Measurements from ENCODE around the gene NRARP.
"Not testable (repeated sequence)": the region's sequence is repeated elsewhere in the genome, so short reads cannot be mapped to it uniquely, and the experiment has no call there.

NRARP gene

DNA sequence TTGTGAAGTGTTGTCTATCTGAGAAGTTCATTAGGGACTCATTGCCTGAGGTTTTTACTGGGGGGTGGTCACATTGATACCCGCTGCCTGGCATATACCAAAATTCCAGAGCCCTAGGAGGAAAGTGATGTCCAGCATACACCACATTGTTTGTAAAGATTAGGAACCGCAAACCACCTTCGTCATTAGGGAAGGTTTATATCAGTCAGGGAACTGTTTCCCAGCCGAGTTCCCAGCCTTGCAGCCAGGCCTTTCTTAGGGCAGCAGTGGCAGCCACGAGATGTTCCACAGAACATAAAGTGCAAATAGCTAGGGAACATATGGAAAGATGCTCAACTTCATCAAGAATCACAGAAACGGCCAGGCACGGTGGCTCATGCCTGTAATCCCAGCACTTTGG is 40.4 kb upstream of the NRARP start:
- H4K5ac ChIP-seq (ENCODE audit: low read length): no peak overlapping the region
- no peak overlapping the region for H2BK15ac ChIP-seq (replicated peaks; ENCODE audit: low read depth)
- no peak overlapping the region for H3K23ac ChIP-seq (ENCODE audit: low read length)
- no peaks in the 10 kb centered on the region for H3K27me3 ChIP-seq (ENCODE audit: insufficient read depth, low read length, poor library complexity)
- H2AK5ac ChIP-seq (ENCODE audit: low read length): no peak overlapping the region
- no peak for DNase-seq
- H3K9ac ChIP-seq (ENCODE audit: low read length): no peak overlapping the region
- no peak overlapping the region for H2BK5ac ChIP-seq (ENCODE audit: low read length)
- H3K79me2 ChIP-seq (ENCODE audit: control insufficient read depth, insufficient read depth, low read length): no peaks in the 10 kb centered on the region
- no CpG with 5 or more reads among the region's 7 CpGs for WGBS (ENCODE audit: extremely low coverage, insufficient coverage, low lambda C conversion rate)
- no peaks in the 10 kb centered on the region for H3K36me3 ChIP-seq (ENCODE audit: control insufficient read depth, insufficient read depth, low read length)
- H2BK120ac ChIP-seq (ENCODE audit: low read depth, low read length): no peak overlapping the region
- no peaks in the 10 kb centered on the region for H3K4me1 ChIP-seq (ENCODE audit: control insufficient read depth, low read depth, low read length)
- H3K79me1 ChIP-seq (ENCODE audit: low read length): no peaks in the 10 kb centered on the region
- no peak overlapping the region for H3K4me2 ChIP-seq (ENCODE audit: low read length)
- H3K18ac ChIP-seq (ENCODE audit: low read length): no peak overlapping the region
- H3K4me3 ChIP-seq (ENCODE audit: low read length): no peak overlapping the region
- H4K8ac ChIP-seq (ENCODE audit: low read depth, low read length): no peak overlapping the region
- no peak overlapping the region for H3K27ac ChIP-seq (ENCODE audit: low read depth, low read length)
- no peak overlapping the region for H3K56ac ChIP-seq (ENCODE audit: low read length)
- no peak overlapping the region for H3K4ac ChIP-seq (ENCODE audit: low read depth, low read length)

DNA sequence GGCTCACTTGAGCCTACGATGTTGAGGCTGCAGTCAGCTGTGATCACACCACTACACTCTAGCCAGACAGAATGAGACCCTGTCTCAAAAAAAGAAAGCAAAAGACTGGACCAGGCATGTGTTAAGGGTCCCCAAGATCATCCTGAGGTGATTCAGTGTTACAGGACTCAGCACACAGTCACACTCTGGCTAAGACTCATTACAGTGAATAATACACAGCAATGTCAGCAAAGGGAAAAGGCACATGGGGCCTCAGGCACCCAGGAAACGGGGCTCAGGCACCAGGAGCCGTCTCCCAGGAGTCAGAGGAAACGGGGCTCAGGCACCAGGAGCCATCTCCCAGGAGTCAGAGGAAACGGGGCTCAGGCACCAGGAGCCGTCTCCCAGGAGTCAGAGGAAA is 39.2 kb upstream of the NRARP start:
- no peak overlapping the region for H2AK5ac ChIP-seq (ENCODE audit: low read length)
- H3K79me1 ChIP-seq (ENCODE audit: low read length): no peaks in the 10 kb centered on the region
- no CpG with 5 or more reads among the region's 6 CpGs for WGBS (ENCODE audit: extremely low coverage, insufficient coverage, low lambda C conversion rate)
- H3K36me3 ChIP-seq (ENCODE audit: control insufficient read depth, insufficient read depth, low read length): no peaks in the 10 kb centered on the region
- no peak overlapping the region for H3K9ac ChIP-seq (ENCODE audit: low read length)
- no peak overlapping the region for H2BK120ac ChIP-seq (ENCODE audit: low read depth, low read length)
- no peaks in the 10 kb centered on the region for H3K4me1 ChIP-seq (ENCODE audit: control insufficient read depth, low read depth, low read length)
- H3K27ac ChIP-seq (ENCODE audit: low read depth, low read length): no peak overlapping the region
- H3K4ac ChIP-seq (ENCODE audit: low read depth, low read length): no peak overlapping the region
- no peak overlapping the region for H3K18ac ChIP-seq (ENCODE audit: low read length)
- H3K4me2 ChIP-seq (ENCODE audit: low read length): no peak overlapping the region
- H4K8ac ChIP-seq (ENCODE audit: low read depth, low read length): no peak overlapping the region
- no peak overlapping the region for H3K4me3 ChIP-seq (ENCODE audit: low read length)
- no peak overlapping the region for H3K23ac ChIP-seq (ENCODE audit: low read length)
- no peaks in the 10 kb centered on the region for H3K27me3 ChIP-seq (ENCODE audit: insufficient read depth, low read length, poor library complexity)
- no peak overlapping the region for H2BK15ac ChIP-seq (replicated peaks; ENCODE audit: low read depth)
- H2BK5ac ChIP-seq (ENCODE audit: low read length): no peak overlapping the region
- no peaks in the 10 kb centered on the region for H3K79me2 ChIP-seq (ENCODE audit: control insufficient read depth, insufficient read depth, low read length)
- no peak overlapping the region for H4K5ac ChIP-seq (ENCODE audit: low read length)
- no peak for DNase-seq
- H3K56ac ChIP-seq (ENCODE audit: low read length): no peak overlapping the region

DNA sequence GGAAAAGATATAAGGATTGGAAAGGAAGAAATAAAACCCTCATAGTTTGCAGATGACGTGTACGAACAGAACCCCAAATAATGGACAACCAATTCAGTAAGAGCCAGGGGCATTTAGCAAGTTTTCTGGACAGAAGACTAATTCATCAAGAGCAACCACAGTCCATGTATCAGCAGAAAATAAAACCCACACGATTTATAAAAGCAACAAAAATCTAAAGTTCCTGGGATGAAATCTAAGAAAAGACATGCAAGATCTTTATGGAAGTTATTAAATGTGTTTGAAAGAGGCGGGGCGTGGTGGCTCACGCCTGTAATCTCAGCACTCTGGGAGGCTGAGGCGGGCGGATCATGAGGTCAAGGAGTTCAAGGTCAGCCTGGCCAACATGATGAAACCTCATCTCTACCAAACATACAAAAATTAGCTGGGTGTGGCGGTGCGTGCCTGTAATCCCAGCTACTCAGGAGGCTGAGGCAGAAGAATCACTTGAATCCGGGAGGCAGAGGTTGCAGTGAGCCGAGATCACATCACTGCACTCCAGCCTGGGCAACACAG is 37.9 kb upstream of the NRARP start:
- not testable (repeated sequence) for H2BK15ac ChIP-seq (replicated peaks; ENCODE audit: low read depth); H3K27me3 ChIP-seq (ENCODE audit: insufficient read depth, low read length, poor library complexity); H4K8ac ChIP-seq (ENCODE audit: low read depth, low read length); H3K23ac ChIP-seq (ENCODE audit: low read length); H3K9ac ChIP-seq (ENCODE audit: low read length); H2BK5ac ChIP-seq (ENCODE audit: low read length); H3K79me1 ChIP-seq (ENCODE audit: low read length); H3K18ac ChIP-seq (ENCODE audit: low read length); H3K36me3 ChIP-seq (ENCODE audit: control insufficient read depth, insufficient read depth, low read length); H3K4me1 ChIP-seq (ENCODE audit: control insufficient read depth, low read depth, low read length); H2AK5ac ChIP-seq (ENCODE audit: low read length); H3K56ac ChIP-seq (ENCODE audit: low read length); H2BK120ac ChIP-seq (ENCODE audit: low read depth, low read length); H4K5ac ChIP-seq (ENCODE audit: low read length); DNase-seq; H3K4me3 ChIP-seq (ENCODE audit: low read length); H3K4ac ChIP-seq (ENCODE audit: low read depth, low read length); H3K79me2 ChIP-seq (ENCODE audit: control insufficient read depth, insufficient read depth, low read length); H3K27ac ChIP-seq (ENCODE audit: low read depth, low read length); H3K4me2 ChIP-seq (ENCODE audit: low read length)
- no CpG with 5 or more reads among the region's 12 CpGs for WGBS (ENCODE audit: extremely low coverage, insufficient coverage, low lambda C conversion rate)

DNA sequence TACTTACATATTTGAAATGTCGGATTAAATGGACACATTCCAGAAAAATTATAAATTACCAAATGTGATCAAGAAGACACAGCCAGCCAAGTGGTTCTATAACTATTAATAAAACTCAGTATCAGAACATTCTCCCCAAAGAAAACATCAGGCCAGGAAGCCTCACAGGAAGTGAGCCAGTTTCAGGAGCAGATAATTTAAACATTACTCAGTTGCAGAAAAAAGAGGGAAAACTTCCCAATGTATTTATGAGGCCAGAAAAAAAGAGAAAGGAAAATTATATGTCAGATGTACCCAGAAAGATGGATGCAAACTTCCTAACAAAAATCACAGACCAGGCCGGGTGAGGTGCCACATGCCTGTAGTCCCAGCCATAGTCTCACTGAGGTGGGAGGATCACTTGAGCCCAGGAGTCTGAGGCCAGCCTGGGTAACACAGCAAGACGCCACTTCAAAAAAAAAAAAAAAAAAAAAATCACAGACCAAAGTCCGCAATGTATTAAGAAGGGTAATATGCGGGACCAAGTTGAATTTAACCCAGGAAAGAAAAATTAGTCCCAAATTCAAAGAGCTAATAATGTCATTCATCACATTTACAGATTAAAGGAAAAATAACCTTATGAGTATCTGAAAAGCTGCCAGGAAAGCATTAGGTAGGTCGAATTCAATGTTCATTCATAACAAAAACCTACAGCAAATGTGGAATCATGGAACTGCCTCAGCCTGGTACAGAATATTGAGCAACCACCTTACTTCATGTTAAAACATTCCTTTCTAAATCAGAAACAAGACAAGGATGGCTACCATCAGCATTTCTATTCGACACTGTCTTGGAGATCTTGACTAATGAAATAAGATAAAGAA is 37.2 kb upstream of the NRARP start:
- Histone ChIP-seq H3K56ac (ENCODE audit: low read length) (no peak overlapping the region), H3K18ac (ENCODE audit: low read length) (no peak overlapping the region), H3K27ac (ENCODE audit: low read depth, low read length) (no peak overlapping the region), H2BK5ac (ENCODE audit: low read length) (no peak overlapping the region), H3K79me1 (ENCODE audit: low read length) (no peaks in the 10 kb centered on the region), H4K5ac (ENCODE audit: low read length) (no peak overlapping the region), H2BK120ac (ENCODE audit: low read depth, low read length) (no peak overlapping the region), H3K4me1 (ENCODE audit: control insufficient read depth, low read depth, low read length) (no peaks in the 10 kb centered on the region), H3K9ac (ENCODE audit: low read length) (no peak overlapping the region), H3K27me3 (ENCODE audit: insufficient read depth, low read length, poor library complexity) (no peaks in the 10 kb centered on the region), H3K23ac (ENCODE audit: low read length) (no peak overlapping the region), H3K79me2 (ENCODE audit: control insufficient read depth, insufficient read depth, low read length) (no peaks in the 10 kb centered on the region), H2AK5ac (ENCODE audit: low read length) (no peak overlapping the region), H3K4me2 (ENCODE audit: low read length) (no peak overlapping the region), H4K8ac (ENCODE audit: low read depth, low read length) (no peak overlapping the region), H3K4me3 (ENCODE audit: low read length) (no peak overlapping the region), H2BK15ac (replicated peaks; ENCODE audit: low read depth) (no peak overlapping the region), H3K36me3 (ENCODE audit: control insufficient read depth, insufficient read depth, low read length) (no peaks in the 10 kb centered on the region), H3K4ac (ENCODE audit: low read depth, low read length) (no peak overlapping the region)
- no peak for DNase-seq
- WGBS (ENCODE audit: extremely low coverage, insufficient coverage, low lambda C conversion rate): no CpG with 5 or more reads among the region's 7 CpGs

DNA sequence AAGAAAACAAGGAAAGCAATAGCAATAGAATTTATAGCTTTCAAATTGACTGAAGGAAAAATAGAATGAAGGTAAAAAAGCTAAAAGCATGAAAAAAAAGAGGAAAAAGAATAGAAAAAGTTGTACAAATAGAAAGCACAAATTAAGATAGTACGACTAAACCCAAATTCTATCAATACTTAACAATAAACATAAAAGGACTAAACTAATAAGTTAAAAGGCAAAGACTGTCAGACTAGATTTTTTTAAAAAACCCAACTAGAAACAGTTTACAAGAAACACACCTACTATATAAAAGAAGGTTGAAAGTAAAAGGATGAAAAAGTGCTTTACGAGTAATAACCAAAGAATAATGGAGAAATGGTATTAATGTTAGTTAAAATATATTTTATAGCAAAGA is 34.7 kb upstream of the NRARP start:
- H3K4me2 ChIP-seq (ENCODE audit: low read length): no peak overlapping the region
- no peak overlapping the region for H3K9ac ChIP-seq (ENCODE audit: low read length)
- no peak overlapping the region for H3K56ac ChIP-seq (ENCODE audit: low read length)
- no peak overlapping the region for H2AK5ac ChIP-seq (ENCODE audit: low read length)
- no CpG with 5 or more reads among the region's 2 CpGs for WGBS (ENCODE audit: extremely low coverage, insufficient coverage, low lambda C conversion rate)
- H3K27ac ChIP-seq (ENCODE audit: low read depth, low read length): no peak overlapping the region
- H2BK120ac ChIP-seq (ENCODE audit: low read depth, low read length): no peak overlapping the region
- no peaks in the 10 kb centered on the region for H3K4me1 ChIP-seq (ENCODE audit: control insufficient read depth, low read depth, low read length)
- H3K23ac ChIP-seq (ENCODE audit: low read length): no peak overlapping the region
- H3K79me1 ChIP-seq (ENCODE audit: low read length): no peaks in the 10 kb centered on the region
- no peak overlapping the region for H4K5ac ChIP-seq (ENCODE audit: low read length)
- no peak overlapping the region for H3K4me3 ChIP-seq (ENCODE audit: low read length)
- DNase-seq: no peak
- H2BK5ac ChIP-seq (ENCODE audit: low read length): no peak overlapping the region
- H3K27me3 ChIP-seq (ENCODE audit: insufficient read depth, low read length, poor library complexity): no peaks in the 10 kb centered on the region
- H2BK15ac ChIP-seq (replicated peaks; ENCODE audit: low read depth): no peak overlapping the region
- no peak overlapping the region for H4K8ac ChIP-seq (ENCODE audit: low read depth, low read length)
- no peak overlapping the region for H3K18ac ChIP-seq (ENCODE audit: low read length)
- H3K4ac ChIP-seq (ENCODE audit: low read depth, low read length): no peak overlapping the region
- H3K79me2 ChIP-seq (ENCODE audit: control insufficient read depth, insufficient read depth, low read length): no peaks in the 10 kb centered on the region
- no peaks in the 10 kb centered on the region for H3K36me3 ChIP-seq (ENCODE audit: control insufficient read depth, insufficient read depth, low read length)

Data from mesendoderm (in vitro differentiated cells).